Adipocyte (in vitro differentiated cells): ENCODE data around the gene ACY1.
"Not testable (repeated sequence)": the region's sequence is repeated elsewhere in the genome, so short reads cannot be mapped to it uniquely, and the experiment has no call there.

Source experiments
- DNase-seq: peaks from one replicate; pipeline ENCODE4 v3.0.0-alpha.2; 2015; ENCODE audit warnings: low read depth
- H3K27me3 ChIP-seq: replicated peaks from 2 replicates; pipeline ENCODE4 v1.7.0; 2013; ENCODE audit warnings: mild to moderate bottlenecking, low read length, moderate library complexity; ENCODE audit not compliant: control insufficient read depth, insufficient read depth
- H3K36me3 ChIP-seq: 2 replicates; pipeline ENCODE4 v1.7.0; 2013; ENCODE audit warnings: low read length, mild to moderate bottlenecking, moderate library complexity; ENCODE audit not compliant: control insufficient read depth, insufficient read depth, severe bottlenecking
- H3K4me1 ChIP-seq: 2 replicates; pipeline ENCODE4 v1.7.0; 2013; ENCODE audit warnings: mild to moderate bottlenecking, low read length, moderate library complexity; ENCODE audit not compliant: control insufficient read depth, insufficient read depth
- H3K4me3 ChIP-seq: 2 replicates; pipeline ENCODE4 v1.7.0; 2013; ENCODE audit warnings: mild to moderate bottlenecking, low read length, moderate library complexity
- H3K9ac ChIP-seq: 2 replicates; pipeline ENCODE4 v1.7.0; 2013; ENCODE audit warnings: mild to moderate bottlenecking, low read length, moderate library complexity
- H3K9me3 ChIP-seq: 2 replicates; pipeline ENCODE4 v1.7.0; 2013; ENCODE audit warnings: mild to moderate bottlenecking, low read length, moderate library complexity; ENCODE audit not compliant: control insufficient read depth

The ACY1 gene

GRCh38 chr3:51978143-51978502 is 5.2 kb upstream of the ACY1 start:
- H3K9ac ChIP-seq: no peak overlapping the region
- peaks cover 25% of the 10 kb centered on the region for H3K4me1 ChIP-seq
- no peak for DNase-seq
- no peaks in the 10 kb centered on the region for H3K27me3 ChIP-seq
- H3K4me3 ChIP-seq: no peak overlapping the region
- H3K36me3 ChIP-seq: peaks cover 7% of the 10 kb centered on the region
- H3K9me3 ChIP-seq: no peaks in the 10 kb centered on the region

- Histone ChIP-seq H3K4me3 (no peak overlapping the region), H3K9me3 (no peaks in the 10 kb centered on the region), H3K27me3 (no peaks in the 10 kb centered on the region), H3K36me3 (peaks cover 7% of the 10 kb centered on the region), H3K4me1 (peaks cover 33% of the 10 kb centered on the region), H3K9ac (no peak overlapping the region)
- DNase-seq: no peak
These were observed 3.1 kb upstream of the ACY1 start for GRCh38 chr3:51980253-51980652.

GRCh38 chr3:51982352-51982837 is 940 bp upstream of the ACY1 start:
- DNase-seq: no peak
- Histone ChIP-seq H3K36me3 (peaks cover 13% of the 10 kb centered on the region), H3K4me3 (peak overlapping the region; percentile 81), H3K9me3 (no peaks in the 10 kb centered on the region), H3K9ac (peak overlapping the region; percentile 82), H3K4me1 (peaks cover 33% of the 10 kb centered on the region), H3K27me3 (no peaks in the 10 kb centered on the region)

GRCh38 chr3:51983578-51984268 is 388 bp downstream of the ACY1 start:
- H3K9me3 ChIP-seq: no peaks in the 10 kb centered on the region
- no peaks in the 10 kb centered on the region for H3K27me3 ChIP-seq
- peak overlapping the region; percentile 82 for H3K9ac ChIP-seq
- DNase-seq: no peak
- H3K4me1 ChIP-seq: peaks cover 36% of the 10 kb centered on the region
- H3K4me3 ChIP-seq: peak overlapping the region; percentile 81
- H3K36me3 ChIP-seq: peaks cover 13% of the 10 kb centered on the region

- no peaks in the 10 kb centered on the region for H3K27me3 ChIP-seq
- H3K4me3 ChIP-seq: peak overlapping the region; percentile 81
- peaks cover 13% of the 10 kb centered on the region for H3K36me3 ChIP-seq
- peak overlapping the region; percentile 82 for H3K9ac ChIP-seq
- no peak for DNase-seq
- no peaks in the 10 kb centered on the region for H3K9me3 ChIP-seq
- peaks cover 41% of the 10 kb centered on the region for H3K4me1 ChIP-seq
These were observed 923 bp downstream of the ACY1 start for GRCh38 chr3:51984269-51984647.

GRCh38 chr3:51985063-51985462 is 1.7 kb downstream of the ACY1 start:
- Histone ChIP-seq H3K9ac (peak overlapping the region; percentile 82), H3K27me3 (no peaks in the 10 kb centered on the region), H3K9me3 (no peaks in the 10 kb centered on the region), H3K4me1 (peaks cover 48% of the 10 kb centered on the region), H3K4me3 (no peak overlapping the region), H3K36me3 (peaks cover 13% of the 10 kb centered on the region)
- DNase-seq: no peak

- H3K4me1 ChIP-seq: peaks cover 51% of the 10 kb centered on the region
- H3K36me3 ChIP-seq: peaks cover 6% of the 10 kb centered on the region
- H3K4me3 ChIP-seq: no peak overlapping the region
- H3K9me3 ChIP-seq: no peaks in the 10 kb centered on the region
- no peaks in the 10 kb centered on the region for H3K27me3 ChIP-seq
- H3K9ac ChIP-seq: no peak overlapping the region
- DNase-seq: no peak
These were observed 2.9 kb downstream of the ACY1 start for GRCh38 chr3:51986010-51986947.

- no peak for DNase-seq
- H3K4me3 ChIP-seq: no peak overlapping the region
- H3K27me3 ChIP-seq: no peaks in the 10 kb centered on the region
- H3K4me1 ChIP-seq: peaks cover 50% of the 10 kb centered on the region
- H3K36me3 ChIP-seq: peaks cover 14% of the 10 kb centered on the region
- H3K9ac ChIP-seq: no peak overlapping the region
- no peaks in the 10 kb centered on the region for H3K9me3 ChIP-seq
These were observed 4.2 kb downstream of the ACY1 start for GRCh38 chr3:51987568-51987967.

GRCh38 chr3:51988286-51989146 is 5.2 kb downstream of the ACY1 start:
- no peak for DNase-seq
- H3K36me3 ChIP-seq: peaks cover 21% of the 10 kb centered on the region
- no peaks in the 10 kb centered on the region for H3K27me3 ChIP-seq
- H3K9me3 ChIP-seq: no peaks in the 10 kb centered on the region
- H3K4me3 ChIP-seq: no peak overlapping the region
- H3K4me1 ChIP-seq: peaks cover 53% of the 10 kb centered on the region
- H3K9ac ChIP-seq: peak overlapping the region; percentile 81

GRCh38 chr3:51990501-51990971 is 7.2 kb downstream of the ACY1 start:
- not testable (repeated sequence) for H3K4me3 ChIP-seq, H3K9me3 ChIP-seq, H3K27me3 ChIP-seq, DNase-seq
- H3K36me3 ChIP-seq: peaks cover 37% of the 10 kb centered on the region
- peaks cover 49% of the 10 kb centered on the region for H3K4me1 ChIP-seq
- peak overlapping the region; percentile 81 for H3K9ac ChIP-seq
